UCSD-AML1 (cell line): ENCODE measurements around the gene MEDAG.

ENCODE experiments used
- DNase-seq: peaks from one replicate; lab custom pipeline; 2025; ENCODE audit not compliant: unreplicated experiment; lab: John Stamatoyannopoulos, UW

The MEDAG gene

GRCh38 chr13:30905932-30906383 lies at the start of gene MEDAG:
MEDAG (plus strand) TSS chr13:30906271; CDS start chr13:30906516, 245 bp downstream.
- no peak for DNase-seq

GRCh38 chr13:30857018-30857417 lies 49.1 kb upstream of the MEDAG start:
- no peak for DNase-seq

- DNase-seq = no peak
Measured at GRCh38 chr13:30857636-30858035, 48.4 kb upstream of the MEDAG start.

GRCh38 chr13:30859326-30859725 lies 46.7 kb upstream of the MEDAG start:
- DNase-seq = no peak

- no peak for DNase-seq
Measured at GRCh38 chr13:30861163-30861562, 44.9 kb upstream of the MEDAG start.

- DNase-seq = no peak
Measured at GRCh38 chr13:30861836-30862467, 44.1 kb upstream of the MEDAG start.

GRCh38 chr13:30862707-30863106 lies 43.4 kb upstream of the MEDAG start:
- DNase-seq = no peak

GRCh38 chr13:30863231-30863630 lies 42.8 kb upstream of the MEDAG start:
- DNase-seq = no peak

GRCh38 chr13:30863796-30864195 lies 42.3 kb upstream of the MEDAG start:
- DNase-seq = no peak

- no peak for DNase-seq
Measured at GRCh38 chr13:30864433-30865122, 41.5 kb upstream of the MEDAG start.

GRCh38 chr13:30865123-30866049 lies 40.7 kb upstream of the MEDAG start:
- peak; percentile 65 for DNase-seq

GRCh38 chr13:30866677-30867076 lies 39.4 kb upstream of the MEDAG start:
- DNase-seq = no peak

- no peak for DNase-seq
Measured at GRCh38 chr13:30867089-30867669, 38.9 kb upstream of the MEDAG start.

GRCh38 chr13:30868799-30869470 lies 37.1 kb upstream of the MEDAG start:
- DNase-seq = no peak

- no peak for DNase-seq
Measured at GRCh38 chr13:30869491-30869890, 36.6 kb upstream of the MEDAG start.

GRCh38 chr13:30870049-30870884 lies 35.8 kb upstream of the MEDAG start:
- peak; percentile 53 for DNase-seq

- no peak for DNase-seq
Measured at GRCh38 chr13:30870916-30871587, 35.0 kb upstream of the MEDAG start.

- DNase-seq = no peak
Measured at GRCh38 chr13:30871588-30872275, 34.3 kb upstream of the MEDAG start.

GRCh38 chr13:30872276-30872594 lies 33.8 kb upstream of the MEDAG start:
- no peak for DNase-seq
